Vagina (tissue), 2 donors: ENCODE measurements around the gene SURF1. TPM values are rescaled to one million over a fixed set of nuclear protein-coding genes. Genes with fewer than 3 reads are reported as not detected.
"Not testable (repeated sequence)": the region's sequence is repeated elsewhere in the genome, so short reads cannot be mapped to it uniquely, and the experiment has no call there.

Source experiments
- DNase-seq, 2 donors: peaks; one replicate each; pipeline ENCODE4 v3.0.0-alpha.2; 2017; ENCODE audit errors: extremely low spot score in 2 of 2
- H3K27ac ChIP-seq: fragments of 200-600 bp; sonication (generic); one replicate; pipeline ENCODE4 v1.5.1; 2019
- H3K27me3 ChIP-seq: fragments of 200-600 bp; sonication (generic); one replicate; pipeline ENCODE4 v1.5.1; 2019
- H3K36me3 ChIP-seq, 2 donors: fragments of 200-600 bp; sonication (generic); one replicate each; pipeline ENCODE4 v1.5.1; 2017 to 2019
- H3K4me1 ChIP-seq: fragments of 200-600 bp; sonication (generic); one replicate; pipeline ENCODE4 v1.5.1; 2019
- H3K4me3 ChIP-seq, 2 donors: fragments of 200-600 bp; sonication (generic); 1 replicate in 1 of 2; 2 replicates in 1 of 2; pipeline ENCODE4 v1.5.1; 2016 to 2019
- H3K9me3 ChIP-seq: fragments of 200-600 bp; sonication (generic); one replicate; pipeline ENCODE4 v1.5.1; 2019
- CTCF ChIP-seq, 3 experiments: fragments of 450-650 bp in 2 of 3; fragments of 200-600 bp in 1 of 3; sonication (generic) in 1 of 3; IDR thresholded peaks; one replicate each; pipeline ENCODE4 v1.5.1; 2017 to 2019; ENCODE audit warnings: antibody characterized with exemption in 3 of 3, mild to moderate bottlenecking in 2 of 3, moderate library complexity in 2 of 3
- POLR2A ChIP-seq, 2 donors: fragments of 450-650 bp; IDR thresholded peaks; one replicate each; pipeline ENCODE4 v1.6.1; 2017; ENCODE audit warnings: antibody characterized with exemption in 2 of 2, mild to moderate bottlenecking in 2 of 2, moderate library complexity in 2 of 2
- POLR2AphosphoS5 ChIP-seq, 2 donors: sonication (generic); formaldehyde crosslinking; IDR thresholded peaks; one replicate each; pipeline ENCODE4 v1.9.0; 2017; ENCODE audit warnings: antibody characterized with exemption in 2 of 2, mild to moderate bottlenecking in 2 of 2, low read depth in 1 of 2; ENCODE audit not compliant: insufficient read depth in 1 of 2
- intact Hi-C: fragments of 100-400 bp; cut with DNase I; formaldehyde crosslinking; loops from one replicate; pipeline ENCODE4 v1.15.1; 2023
- total RNA-seq: library from RNA; depleted of rRNA; stranded (reverse); fragments of >200 nt; gene quantifications from one replicate; pipeline ENCODE4 v1.2.3, GENCODE V29; 2016

SURF1 gene
- total RNA-seq, 1 donor from 2014 or later: 31.2 TPM

- Histone ChIP-seq H3K27me3 (no peaks in the 10 kb centered on the region), H3K9me3 (no peaks in the 10 kb centered on the region), H3K4me3 (no peak overlapping the region), H3K36me3 (no peaks in the 10 kb centered on the region), H3K27ac (no peak overlapping the region), H3K4me1 (no peaks in the 10 kb centered on the region)
- TF ChIP-seq CTCF (IDR thresholded peaks at IDR 0.05) (no peak), POLR2AphosphoS5 (IDR thresholded peaks at IDR 0.05; ENCODE audit: insufficient read depth in 1 of 2, low read depth in 1 of 2) (no peak), POLR2A (IDR thresholded peaks at IDR 0.05) (no peak)
- no peak for DNase-seq
- intact Hi-C loops: no loop called here
Observed at GRCh38 chr9:133396952-133397351, 40.7 kb upstream of the SURF1 start.

- H3K27ac ChIP-seq: no peak overlapping the region
- no peaks in the 10 kb centered on the region for H3K9me3 ChIP-seq
- intact Hi-C loops: no loop called here
- TF ChIP-seq CTCF (IDR thresholded peaks at IDR 0.05): no peak
- no peak for TF ChIP-seq POLR2A (IDR thresholded peaks at IDR 0.05)
- TF ChIP-seq POLR2AphosphoS5 (IDR thresholded peaks at IDR 0.05; ENCODE audit: insufficient read depth in 1 of 2, low read depth in 1 of 2): no peak
- no peaks in the 10 kb centered on the region for H3K36me3 ChIP-seq
- no peak overlapping the region for H3K4me3 ChIP-seq
- DNase-seq: no peak
- H3K4me1 ChIP-seq: no peaks in the 10 kb centered on the region
- no peaks in the 10 kb centered on the region for H3K27me3 ChIP-seq
Observed at GRCh38 chr9:133394687-133395271, 38.5 kb upstream of the SURF1 start.

- H3K27me3 ChIP-seq: no peaks in the 10 kb centered on the region
- no peak for DNase-seq
- intact Hi-C loops: no loop called here
Observed at GRCh38 chr9:133393399-133393798, 37.1 kb upstream of the SURF1 start.

GRCh38 chr9:133392308-133392707 is 36.0 kb upstream of the SURF1 start:
- H3K36me3 ChIP-seq, DNase-seq, intact Hi-C loops, H3K4me3 ChIP-seq, H3K4me1 ChIP-seq, H3K27me3 ChIP-seq, H3K9me3 ChIP-seq, H3K27ac ChIP-seq: not testable (repeated sequence)

More at GRCh38 chr9:133393399-133393798, 37.1 kb upstream of the SURF1 start:
- no peaks in the 10 kb centered on the region for H3K9me3 ChIP-seq
- TF ChIP-seq POLR2A (IDR thresholded peaks at IDR 0.05): no peak
- no peak for TF ChIP-seq CTCF (IDR thresholded peaks at IDR 0.05)
- no peak for TF ChIP-seq POLR2AphosphoS5 (IDR thresholded peaks at IDR 0.05; ENCODE audit: insufficient read depth in 1 of 2, low read depth in 1 of 2)
- no peak overlapping the region for H3K4me3 ChIP-seq
- H3K4me1 ChIP-seq: no peaks in the 10 kb centered on the region
- no peak overlapping the region for H3K27ac ChIP-seq
- no peaks in the 10 kb centered on the region for H3K36me3 ChIP-seq

GRCh38 chr9:133391449-133391848 is 35.2 kb upstream of the SURF1 start:
- H3K27me3 ChIP-seq, DNase-seq, H3K9me3 ChIP-seq, H3K36me3 ChIP-seq, H3K27ac ChIP-seq, H3K4me1 ChIP-seq, H3K4me3 ChIP-seq, intact Hi-C loops: not testable (repeated sequence)

- H3K27me3 ChIP-seq: no peaks in the 10 kb centered on the region
- no peaks in the 10 kb centered on the region for H3K9me3 ChIP-seq
- no peak overlapping the region for H3K27ac ChIP-seq
- H3K4me1 ChIP-seq: no peaks in the 10 kb centered on the region
- intact Hi-C loops: no loop called here
- no peak for TF ChIP-seq POLR2A (IDR thresholded peaks at IDR 0.05)
- no peak for TF ChIP-seq CTCF (IDR thresholded peaks at IDR 0.05)
- no peak for TF ChIP-seq POLR2AphosphoS5 (IDR thresholded peaks at IDR 0.05; ENCODE audit: insufficient read depth in 1 of 2, low read depth in 1 of 2)
- no peak for DNase-seq
- H3K36me3 ChIP-seq: no peaks in the 10 kb centered on the region
- H3K4me3 ChIP-seq: no peak overlapping the region
Observed at GRCh38 chr9:133390713-133391112, 34.4 kb upstream of the SURF1 start.
